NCI-H1694 treated with DMSO at 0.1 percent for 48 hours (cell line): ENCODE measurements around the gene SCRT2.
A peak's percentile ranks its signal among the peaks of the same experiment; 100 is the strongest.
"Not testable (repeated sequence)": the region's sequence is repeated elsewhere in the genome, so short reads cannot be mapped to it uniquely, and the experiment has no call there.

Experiments used
- DNase-seq: peaks from one replicate; lab custom pipeline; 2025; lab: John Stamatoyannopoulos, UW

SCRT2 gene

GRCh38 chr20:653110-653589 is 22.5 kb downstream of the SCRT2 start, which contains the start of gene SRXN1:
TSS of gene SRXN1 (minus strand) at chr20:653200. CDS start at chr20:653185, 15 bp downstream.
- no peak for DNase-seq

GRCh38 chr20:652615-653109 is 22.9 kb downstream of the SCRT2 start:
- no peak for DNase-seq

GRCh38 chr20:651713-652614 is 23.6 kb downstream of the SCRT2 start:
- no peak for DNase-seq

GRCh38 chr20:650954-651353 is 24.6 kb downstream of the SCRT2 start:
- DNase-seq, result no peak

DNA sequence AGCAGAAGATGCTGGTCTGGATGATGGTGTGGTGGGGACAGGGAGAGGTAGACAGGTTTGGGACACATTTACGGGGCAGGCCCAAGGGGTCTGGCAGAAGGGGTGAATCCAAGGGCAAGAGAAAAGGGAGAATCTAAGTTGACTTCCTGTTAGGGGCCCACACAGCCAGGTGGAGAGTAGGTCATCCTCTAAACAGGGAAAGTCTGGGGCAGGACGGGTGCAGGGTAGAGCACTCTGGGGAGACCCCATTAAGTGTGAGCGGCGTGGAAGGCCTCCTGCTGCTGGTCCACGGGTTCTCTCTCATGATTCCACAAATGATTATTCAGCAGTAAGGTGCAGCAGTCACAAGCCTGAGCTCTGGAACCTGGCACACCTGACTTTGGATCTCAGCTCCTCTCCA is 25.3 kb downstream of the SCRT2 start:
- DNase-seq, result no peak

GRCh38 chr20:647479-648019 is 28.1 kb downstream of the SCRT2 start:
- DNase-seq, result no peak

DNA sequence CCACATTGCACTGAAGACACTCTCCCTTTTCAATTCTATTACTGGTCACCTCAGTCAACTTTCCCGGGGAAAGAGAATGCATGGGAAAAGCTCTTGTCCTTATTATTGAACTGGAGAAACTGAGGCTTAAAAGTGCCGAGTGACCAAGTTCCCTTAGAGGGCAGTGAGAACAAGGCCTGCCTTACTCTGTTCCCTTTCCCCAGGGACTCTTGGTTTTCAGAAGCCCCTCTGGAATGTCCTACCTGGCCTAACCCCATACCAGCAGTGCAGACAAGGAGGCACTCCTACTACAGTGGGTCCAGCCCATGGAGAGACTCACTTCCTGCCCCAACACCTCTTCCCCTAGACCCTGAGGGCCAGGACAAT is 28.8 kb downstream of the SCRT2 start:
- no peak for DNase-seq

- DNase-seq, result no peak
Measured at GRCh38 chr20:646107-646867, 29.3 kb downstream of the SCRT2 start.

DNA sequence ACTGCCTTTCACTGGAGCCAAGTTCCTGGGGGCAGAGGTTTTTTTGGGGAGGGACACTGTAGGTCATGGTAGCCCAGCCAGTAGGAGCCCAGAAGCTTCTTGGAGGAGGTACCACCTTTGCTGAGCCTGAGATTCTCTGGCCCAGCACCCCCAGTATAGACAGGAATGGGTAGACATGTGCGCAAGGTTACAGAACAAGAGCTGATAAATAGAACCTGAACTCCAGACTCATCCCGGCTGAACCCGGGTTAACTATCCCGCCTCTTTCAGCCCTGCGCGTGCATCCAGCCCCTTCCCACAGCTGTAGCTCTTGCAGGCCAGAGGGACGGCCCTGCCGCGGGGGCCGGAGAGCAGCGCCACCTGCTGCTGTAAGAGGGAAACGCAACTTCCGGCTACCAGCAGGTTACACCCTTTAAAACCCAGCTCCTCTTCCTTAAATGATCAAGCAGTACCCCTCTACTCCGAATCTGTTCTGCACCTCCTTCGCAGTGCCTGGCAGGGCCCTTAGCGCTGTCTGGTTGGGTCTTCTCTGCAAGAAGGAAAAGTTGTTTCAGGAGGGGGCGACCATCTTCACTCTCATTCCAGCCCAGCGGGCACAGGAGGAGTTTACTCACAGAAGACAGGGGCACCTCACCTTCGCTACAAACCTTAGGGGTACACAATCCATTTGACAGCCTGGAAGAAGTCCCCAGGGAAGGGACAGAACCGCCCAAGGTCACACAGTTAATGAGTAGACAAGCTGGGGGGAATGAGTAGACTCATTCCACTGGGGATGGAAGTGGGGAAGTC is 30.1 kb downstream of the SCRT2 start:
- peak; percentile 58 for DNase-seq

GRCh38 chr20:644692-645317 is 30.8 kb downstream of the SCRT2 start:
- no peak for DNase-seq

- no peak for DNase-seq
Measured at GRCh38 chr20:642398-643174, 33.0 kb downstream of the SCRT2 start.

DNA sequence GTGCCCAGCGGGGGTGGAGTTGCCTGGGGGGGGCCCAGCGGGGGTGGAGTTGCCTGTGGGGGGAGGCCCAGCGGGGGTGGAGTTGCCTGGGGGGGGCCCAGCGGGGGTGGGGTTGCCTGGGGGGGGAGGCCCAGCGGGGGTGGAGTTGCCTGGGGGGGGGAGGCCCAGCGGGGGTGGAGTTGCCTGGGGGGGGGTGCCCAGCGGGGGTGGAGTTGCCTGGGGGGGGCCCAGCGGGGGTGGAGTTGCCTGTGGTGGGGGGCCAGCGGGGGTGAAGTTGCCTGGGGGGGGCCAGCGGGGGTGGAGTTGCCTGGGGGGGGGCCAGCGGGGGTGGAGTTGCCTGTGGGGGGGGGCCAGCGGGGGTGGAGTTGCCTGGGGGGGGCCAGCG is 33.6 kb downstream of the SCRT2 start:
- DNase-seq, result not testable (repeated sequence)

DNA sequence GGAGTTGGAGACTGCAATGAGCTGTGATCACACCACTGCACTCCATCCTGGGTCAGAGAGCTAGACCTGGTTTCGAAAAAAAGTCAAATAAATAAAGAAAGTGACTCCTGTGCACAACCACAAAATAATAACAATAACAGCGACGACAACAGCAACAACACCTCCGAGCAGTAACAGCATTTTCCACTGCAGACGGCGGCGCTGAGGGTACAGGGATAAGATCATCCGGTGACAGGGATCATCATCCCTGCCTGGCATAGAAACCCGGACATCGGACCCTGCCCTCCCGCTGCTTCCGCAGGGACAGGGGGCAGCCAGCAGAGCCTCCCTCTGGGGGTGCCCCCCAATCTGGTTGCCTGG is 34.1 kb downstream of the SCRT2 start:
- DNase-seq, result no peak

DNA sequence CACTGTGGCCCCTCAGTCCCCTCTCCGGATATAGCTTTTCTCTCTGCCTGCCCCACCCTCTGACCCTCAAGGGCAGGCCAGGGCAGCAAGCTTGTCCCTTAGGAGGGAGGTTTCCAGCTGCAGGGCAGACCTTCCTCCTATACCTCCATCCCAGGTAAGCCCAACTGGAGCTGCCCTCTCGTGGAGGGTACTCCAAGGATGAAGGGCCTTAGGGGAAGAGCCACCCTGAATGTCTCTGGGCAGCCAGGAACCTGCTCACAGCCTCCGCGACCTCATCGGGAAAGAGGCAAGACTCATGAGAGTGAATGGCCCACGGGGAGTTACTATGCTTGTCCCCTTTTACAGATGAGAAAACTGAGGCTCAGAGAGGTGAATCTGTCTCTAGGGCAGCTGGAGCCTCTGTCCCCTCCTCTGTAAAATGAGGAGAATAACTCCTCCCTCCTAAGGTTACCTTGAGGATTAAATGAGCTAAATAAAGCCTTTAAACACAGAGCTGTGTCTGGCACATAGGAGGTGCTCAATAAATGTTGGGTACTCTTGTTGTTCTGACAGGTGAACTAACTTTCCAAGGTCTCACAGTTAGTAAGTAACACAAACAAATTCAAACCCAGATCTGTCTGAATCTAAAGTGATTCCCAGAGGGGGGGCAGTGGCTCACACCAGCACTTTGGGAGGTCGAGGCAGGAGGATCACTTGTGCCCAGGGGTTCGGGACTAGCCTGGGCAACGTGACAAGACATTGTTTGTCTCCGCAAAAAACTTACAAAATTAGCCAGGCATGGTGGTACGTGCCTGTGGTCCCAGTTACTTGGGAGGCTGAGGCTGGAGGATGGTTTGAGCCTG is 34.7 kb downstream of the SCRT2 start:
- no peak for DNase-seq

DNA sequence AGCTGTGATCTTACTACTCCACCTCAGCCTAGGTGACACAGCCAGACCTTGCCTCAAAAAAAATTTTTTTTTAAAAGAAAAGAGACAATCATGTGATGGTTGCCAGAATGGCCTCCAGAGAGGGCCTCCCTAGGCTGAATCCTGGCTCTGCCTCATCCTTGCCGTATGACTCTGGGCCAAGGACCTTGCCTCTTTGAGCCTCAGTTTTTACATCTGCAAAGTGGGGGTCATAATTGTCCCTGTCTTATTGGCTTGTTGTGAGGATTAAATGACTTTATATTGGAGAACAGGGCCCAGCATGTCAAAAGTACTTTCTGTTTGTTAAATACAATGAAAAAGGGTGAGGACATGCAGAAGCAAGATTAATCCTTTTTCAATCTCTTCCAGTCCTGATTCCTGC is 37.0 kb downstream of the SCRT2 start:
- DNase-seq, result no peak

- no peak for DNase-seq
Measured at GRCh38 chr20:637559-637958, 38.0 kb downstream of the SCRT2 start.

- no peak for DNase-seq
Measured at GRCh38 chr20:635893-636338, 39.7 kb downstream of the SCRT2 start.

- DNase-seq, result no peak
Measured at GRCh38 chr20:635028-635892, 40.3 kb downstream of the SCRT2 start.
